Raji (cell line): ENCODE results near the gene MAD1L1.

ENCODE experiments used
- POLR2A ChIP-seq: IDR thresholded peaks from 2 replicates; pipeline ENCODE4 v1.6.1; 2011; ENCODE audit warnings: low read depth, low read length, control low read depth; ENCODE audit not compliant: insufficient read depth

The MAD1L1 gene

DNA sequence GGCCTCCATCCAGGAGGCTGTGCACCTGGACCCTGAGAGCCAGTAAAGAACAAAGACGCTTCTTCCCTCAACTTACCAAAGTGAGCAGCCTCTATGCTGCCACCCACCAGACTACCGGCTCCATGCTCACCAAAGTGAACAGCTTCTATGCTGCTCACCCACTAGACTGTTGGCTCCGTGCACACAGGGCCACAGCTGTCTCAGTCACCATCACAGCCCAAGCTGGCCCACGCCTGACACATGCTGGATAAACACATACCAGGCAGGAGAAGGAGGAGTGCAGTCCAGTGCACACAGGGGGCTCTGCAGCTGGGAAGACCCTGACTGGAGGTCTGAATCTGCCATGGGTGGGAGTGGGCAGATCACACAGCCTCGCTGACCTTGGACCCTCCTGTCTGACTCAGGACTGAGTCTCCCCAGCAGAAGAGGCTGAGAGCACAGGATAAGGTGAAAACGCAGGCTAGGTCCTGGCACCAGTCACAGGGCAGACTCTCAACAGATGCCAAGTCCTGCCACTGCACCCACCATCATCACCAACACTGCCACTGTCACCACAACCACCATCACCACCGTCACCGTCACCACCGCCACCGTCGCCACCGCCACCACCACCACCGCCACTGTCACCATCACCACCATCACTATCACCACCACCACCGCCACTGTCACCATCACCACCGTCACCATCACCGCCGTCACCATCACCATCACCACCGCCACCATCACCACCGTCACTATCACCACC is 130.9 kb downstream of the MAD1L1 start:
- TF ChIP-seq POLR2A, result no peak

DNA sequence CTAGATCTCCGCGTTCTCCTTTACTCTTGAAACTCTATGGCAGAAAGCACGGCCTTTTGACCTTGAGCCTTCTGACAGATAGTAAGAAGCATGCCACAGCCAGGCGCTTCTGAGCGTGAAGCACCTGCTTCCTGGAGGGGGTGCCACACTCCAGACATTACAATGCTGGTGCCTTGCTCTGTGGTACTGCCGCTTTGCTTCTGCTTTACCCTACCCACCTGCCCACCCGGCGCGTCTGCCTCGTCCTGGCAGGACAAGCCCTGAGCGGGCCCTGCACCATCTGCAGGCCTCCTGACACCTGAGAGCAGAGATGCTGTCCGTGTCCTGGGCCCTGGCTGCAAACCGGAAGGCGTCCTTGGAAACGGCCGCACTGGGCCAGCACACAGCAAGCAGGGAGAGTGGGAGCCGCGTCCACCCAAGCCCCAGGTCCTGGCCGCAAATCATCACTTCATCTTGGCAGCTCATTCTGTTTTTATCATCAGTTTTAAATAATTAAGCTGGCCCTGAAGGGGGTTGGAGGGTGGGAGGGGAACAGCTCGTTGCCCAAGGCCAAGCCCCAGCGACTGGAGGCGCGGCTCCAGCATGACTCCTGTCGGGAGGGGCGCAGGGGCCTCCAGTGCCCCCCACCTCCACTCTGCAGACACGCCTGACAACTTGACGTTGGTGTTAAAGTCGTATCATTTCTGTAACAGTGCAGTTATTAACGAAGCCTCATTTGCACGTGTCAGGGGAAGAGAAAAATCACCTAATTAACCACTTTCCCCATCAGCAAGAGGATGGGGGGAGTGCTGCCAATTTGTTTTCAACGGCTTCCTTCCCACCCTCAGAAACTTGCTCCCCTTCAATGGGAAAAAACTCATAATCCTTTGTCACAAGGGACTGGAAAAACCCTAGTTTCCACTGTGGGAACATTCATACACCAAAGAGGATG is 132.2 kb downstream of the MAD1L1 start:
- TF ChIP-seq POLR2A, result no peak

DNA sequence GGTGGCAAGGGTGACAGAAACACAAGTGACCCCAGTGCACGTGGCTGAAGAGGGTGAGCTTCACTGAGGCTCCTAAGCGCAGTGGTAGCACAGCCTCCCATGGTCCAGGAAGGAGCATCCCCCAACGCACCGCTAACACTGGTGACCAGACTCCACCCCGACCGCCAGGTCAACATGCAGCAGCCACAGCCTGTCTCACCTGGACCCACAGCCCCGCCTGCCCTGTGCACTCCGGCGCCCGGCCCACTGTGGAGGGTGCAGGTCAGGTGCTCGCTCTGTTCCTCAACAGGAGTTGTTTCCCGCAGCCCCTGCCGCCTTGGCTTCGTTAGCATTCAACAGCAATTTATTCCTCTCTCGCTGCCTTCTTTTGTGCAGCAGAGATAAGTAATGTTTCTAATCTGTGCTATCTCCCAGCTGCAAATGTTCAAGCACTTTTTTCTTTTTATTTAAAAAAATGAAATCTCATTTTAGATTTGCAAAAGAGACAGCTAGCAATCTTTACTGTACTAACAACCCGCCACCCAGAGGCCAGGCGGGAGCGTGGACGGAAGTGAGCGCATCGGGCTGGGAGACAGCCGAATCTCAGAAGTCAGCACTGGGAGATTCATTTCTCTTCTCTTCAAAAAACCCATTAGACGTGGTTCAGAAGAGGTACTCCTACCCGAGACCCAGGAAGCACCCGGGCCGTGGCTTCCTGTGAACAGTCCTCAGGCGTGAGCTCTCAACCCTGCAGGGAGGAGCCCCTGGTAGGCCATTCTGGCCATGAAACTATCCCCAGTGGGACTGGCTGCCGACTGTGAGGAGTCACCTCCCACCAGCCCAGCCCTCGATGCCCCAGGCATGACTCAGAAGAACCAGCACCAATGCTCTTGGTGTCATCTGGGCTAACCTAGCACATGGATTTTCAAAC is 133.4 kb downstream of the MAD1L1 start:
- TF ChIP-seq POLR2A, result no peak

DNA sequence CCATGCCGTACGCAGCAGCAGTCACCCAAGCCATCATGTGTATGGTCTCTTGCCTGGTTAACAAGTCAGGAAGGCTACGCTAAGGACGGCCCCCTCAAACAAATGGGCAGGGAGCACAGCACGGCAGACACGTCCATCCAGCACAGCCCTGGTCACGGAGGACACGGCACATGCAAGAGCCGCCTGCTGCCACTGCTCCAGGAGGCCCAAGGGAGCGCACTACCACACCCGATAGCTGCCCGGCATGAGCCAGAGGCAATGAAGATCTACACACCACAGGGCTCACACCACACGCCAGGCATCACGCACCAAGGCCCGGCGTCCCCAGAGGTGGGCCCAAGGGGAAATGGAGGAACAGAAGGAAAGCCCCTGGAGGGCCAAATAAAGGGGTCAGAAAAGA is 134.2 kb downstream of the MAD1L1 start:
- no peak for TF ChIP-seq POLR2A

DNA sequence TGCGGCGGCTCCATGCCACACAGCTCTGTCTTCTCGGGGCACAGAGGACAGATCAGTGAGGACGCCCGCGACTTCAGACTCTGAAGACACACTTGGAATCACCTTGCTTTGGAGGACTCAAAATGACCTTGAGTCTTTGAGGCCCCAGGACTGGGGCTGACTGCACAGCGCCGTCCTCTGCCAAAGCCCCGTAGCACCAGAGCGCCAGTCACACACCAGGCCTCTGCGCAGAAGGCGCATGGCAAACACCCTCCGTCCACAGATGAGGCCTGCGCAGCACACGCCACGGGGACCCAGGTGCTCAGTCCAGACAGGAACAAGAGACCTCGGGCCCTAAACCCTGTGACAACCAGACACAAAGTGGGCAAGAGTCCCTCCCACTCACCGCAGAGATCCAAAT is 134.7 kb downstream of the MAD1L1 start:
- TF ChIP-seq POLR2A, result no peak

DNA sequence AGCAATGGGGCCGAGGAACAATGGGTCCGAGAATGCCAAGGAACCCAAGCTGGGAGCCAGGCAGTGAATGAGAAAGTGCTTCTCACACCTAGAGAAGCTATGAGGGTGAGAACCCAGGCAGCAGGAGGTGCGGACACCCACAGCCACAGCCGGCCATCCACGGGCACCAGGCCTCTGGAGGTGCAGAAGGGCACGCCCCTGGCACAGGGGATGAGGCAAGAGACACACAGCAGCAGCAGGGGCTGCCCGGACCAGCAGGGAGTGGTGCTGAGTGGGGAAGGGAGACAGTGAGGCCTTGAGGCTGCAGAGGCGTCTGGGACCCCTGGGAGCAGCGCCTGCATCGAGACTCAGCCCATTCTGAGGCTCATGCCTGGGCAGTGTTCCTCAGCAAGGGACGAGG is 135.3 kb downstream of the MAD1L1 start:
- TF ChIP-seq POLR2A, result no peak

DNA sequence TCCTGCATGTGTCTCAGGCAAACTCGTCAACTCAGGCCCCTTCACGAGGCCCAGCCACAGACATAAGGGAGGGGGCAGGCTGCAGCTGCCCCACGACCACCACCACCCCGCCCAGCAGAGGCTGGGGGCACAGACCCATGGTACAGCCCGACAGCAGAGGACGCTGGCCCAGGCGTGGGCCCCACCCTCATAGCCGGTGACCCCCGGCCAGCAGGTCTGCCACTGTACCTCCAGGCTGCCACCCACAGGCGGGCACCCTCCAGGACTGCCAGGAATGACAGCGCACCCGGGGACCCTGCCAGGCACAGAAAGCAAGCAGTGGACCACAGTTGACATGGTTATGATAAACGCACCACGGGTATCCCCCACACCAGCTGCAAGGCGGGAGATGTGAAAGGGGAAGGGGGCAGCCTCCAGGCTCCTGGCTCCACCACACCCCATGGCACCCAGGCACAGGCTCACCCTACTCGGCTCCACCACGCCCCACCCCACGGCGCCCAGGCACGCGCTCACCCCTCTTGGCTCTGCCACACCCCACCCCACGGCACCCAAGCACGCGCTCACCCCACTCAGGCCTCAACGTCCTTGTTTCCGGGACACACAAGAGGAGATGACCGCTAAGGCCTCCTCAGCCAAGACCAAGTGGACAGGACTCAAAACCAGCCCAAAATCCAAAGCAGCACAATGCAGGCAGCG is 135.9 kb downstream of the MAD1L1 start:
- no peak for TF ChIP-seq POLR2A

DNA sequence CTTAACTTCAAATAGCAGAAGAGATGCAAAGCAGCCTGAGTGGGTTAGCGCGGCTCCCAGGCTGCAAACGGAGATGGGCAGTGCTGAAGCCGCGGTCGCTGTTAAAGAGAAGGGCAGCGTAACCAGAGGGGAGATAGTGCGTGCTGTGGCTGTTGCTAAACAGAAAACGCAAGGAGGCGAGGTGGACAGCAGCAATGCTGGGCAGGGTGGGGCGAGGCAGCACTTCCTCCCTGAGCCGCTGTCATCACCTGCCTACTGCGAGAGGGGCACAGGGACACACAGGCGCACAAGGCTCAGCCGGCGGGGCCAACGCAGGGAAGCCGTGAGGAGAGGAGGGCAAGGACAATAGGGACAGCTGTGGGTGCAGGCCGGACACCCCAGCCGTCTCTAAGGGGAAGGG is 137.3 kb downstream of the MAD1L1 start:
- no peak for TF ChIP-seq POLR2A

DNA sequence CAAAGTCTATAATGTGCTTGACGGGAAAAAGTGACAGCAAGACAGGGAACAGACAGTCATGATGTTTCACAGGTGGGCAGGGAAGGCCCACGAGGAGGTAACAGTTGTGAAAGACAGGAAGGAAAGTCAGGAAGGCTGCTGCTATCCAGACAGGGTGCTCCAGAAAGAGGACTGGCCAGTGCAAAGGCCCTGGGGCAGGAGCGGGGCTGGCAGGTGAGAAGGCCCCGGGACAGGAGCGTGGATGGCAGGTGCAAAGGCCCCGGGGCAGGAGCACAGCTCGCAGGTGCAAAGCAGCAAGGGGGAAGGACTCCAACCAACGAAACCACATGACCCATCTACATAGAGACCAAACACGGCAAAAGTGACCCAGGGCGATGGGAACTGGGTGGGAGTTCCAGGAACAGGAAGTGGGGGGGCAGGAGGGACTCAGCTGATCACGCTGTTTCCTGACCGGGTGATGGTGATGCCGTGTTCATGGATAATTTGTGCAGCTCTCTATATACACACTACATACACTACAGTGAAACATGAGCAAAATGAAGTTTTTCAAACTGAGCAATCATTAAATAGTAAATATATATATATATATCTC is 138.2 kb downstream of the MAD1L1 start:
- TF ChIP-seq POLR2A, result no peak

DNA sequence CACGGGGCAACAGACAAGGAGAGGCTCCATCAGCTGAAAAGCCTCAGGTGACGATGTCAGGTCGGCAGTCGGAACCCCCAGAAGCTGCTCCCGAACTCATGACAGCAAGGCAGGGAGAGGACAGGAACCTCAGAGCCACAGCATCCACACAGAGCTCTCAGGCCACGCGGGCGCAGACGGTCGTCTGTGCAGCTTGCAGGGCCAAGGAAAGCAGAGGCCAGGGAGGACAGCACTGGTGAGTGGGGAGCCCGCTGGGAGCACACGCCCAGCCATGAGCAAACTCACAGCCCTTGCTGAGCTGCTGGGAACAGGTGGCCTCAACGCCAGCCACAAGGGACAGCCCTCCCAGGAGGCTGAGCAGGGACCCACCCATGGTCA is 138.9 kb downstream of the MAD1L1 start:
- no peak for TF ChIP-seq POLR2A

DNA sequence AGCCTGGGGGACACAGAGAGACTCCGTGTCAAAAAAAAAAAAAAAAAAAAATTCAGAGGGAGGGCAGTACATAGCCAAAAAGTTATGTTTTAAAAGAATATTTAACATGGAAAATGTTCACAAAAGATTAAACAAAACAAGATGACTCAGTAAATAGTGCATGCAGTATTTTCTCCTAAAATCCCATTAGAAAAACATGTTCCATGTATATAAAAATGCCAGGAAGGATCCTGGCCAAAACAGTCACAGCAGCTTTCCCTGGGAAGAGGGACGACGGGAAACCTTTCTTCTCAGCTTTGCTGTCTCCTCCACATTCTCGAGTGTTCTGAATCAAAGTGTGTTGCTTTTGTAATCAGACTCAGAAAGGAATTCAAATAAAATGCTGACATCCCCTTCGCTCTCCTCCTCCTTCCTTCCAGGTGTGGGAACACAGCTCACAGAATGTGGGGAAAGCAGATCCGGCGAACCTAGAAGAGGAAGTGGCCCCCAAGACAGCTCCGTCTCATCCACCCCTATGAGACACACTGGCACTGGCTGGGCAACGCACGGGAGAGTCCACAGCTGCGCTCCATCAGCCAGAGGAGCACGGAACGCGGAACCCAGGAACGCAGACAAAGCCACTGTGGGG is 139.4 kb downstream of the MAD1L1 start:
- TF ChIP-seq POLR2A, result no peak

DNA sequence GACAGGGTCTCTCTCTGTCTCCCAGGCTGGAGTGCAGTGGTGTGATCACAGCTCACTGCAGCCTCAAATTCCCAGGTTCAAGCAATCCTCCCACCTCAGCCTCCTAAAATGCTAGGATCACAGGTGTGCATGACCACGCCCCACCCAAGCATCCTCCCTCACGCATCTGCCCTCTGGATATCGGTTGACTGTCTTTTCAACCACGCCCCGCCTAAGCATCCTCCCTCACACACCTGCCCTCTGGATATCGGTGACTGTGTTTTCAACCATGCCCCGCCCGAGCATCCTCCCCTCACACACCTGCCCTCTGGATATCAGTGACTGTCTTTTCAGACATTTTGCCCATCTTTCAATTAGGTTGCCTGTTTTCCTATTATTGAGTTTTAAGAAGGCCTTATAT is 140.5 kb downstream of the MAD1L1 start:
- TF ChIP-seq POLR2A, result no peak

DNA sequence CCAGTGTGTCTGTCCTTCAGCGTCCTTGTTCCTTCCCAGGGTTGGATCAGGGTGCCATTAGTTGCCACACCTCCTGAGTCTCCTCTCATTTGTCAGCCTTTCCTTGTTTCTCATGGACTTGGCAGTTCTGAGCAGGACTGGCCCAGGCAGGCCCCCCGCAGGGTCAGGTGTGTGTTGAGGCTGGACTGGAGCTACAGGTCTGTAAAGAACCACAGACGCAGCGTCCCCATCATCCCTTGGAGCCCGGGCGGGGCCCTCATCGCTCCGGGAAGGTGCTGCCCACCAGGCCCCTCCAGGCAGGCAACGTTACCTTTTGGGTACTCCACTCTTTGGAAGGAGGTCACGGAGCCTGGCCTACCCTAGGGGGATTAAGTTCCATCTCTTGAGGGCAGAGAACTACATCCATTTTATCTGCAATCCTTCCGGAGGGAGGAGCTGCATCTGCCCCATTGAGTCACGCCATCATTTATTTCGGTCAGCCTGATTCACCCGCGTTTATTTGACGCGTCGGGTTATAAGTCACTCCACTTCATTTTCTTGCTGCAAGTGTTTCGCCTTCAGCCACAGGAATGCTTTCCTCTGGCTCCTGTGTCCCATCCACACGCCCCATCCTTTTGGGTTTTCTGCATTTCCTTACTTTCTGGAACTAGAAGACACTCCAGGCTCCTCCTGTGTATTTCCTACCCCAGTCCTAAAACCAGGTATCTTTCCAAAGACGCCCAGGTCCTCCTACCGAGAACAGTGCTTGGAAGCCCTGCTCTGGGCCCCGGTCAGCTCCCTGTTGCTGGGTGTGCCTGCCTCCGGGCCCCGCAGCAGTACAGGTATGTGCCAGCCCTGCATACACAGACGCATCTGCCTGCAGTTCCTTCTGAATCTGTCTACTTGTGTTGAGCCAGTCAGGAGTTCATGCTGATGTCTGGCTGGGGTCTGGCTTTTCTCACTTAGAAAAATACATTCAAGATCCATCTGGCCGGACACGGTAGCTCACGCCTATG is 141.9 kb downstream of the MAD1L1 start:
- no peak for TF ChIP-seq POLR2A

DNA sequence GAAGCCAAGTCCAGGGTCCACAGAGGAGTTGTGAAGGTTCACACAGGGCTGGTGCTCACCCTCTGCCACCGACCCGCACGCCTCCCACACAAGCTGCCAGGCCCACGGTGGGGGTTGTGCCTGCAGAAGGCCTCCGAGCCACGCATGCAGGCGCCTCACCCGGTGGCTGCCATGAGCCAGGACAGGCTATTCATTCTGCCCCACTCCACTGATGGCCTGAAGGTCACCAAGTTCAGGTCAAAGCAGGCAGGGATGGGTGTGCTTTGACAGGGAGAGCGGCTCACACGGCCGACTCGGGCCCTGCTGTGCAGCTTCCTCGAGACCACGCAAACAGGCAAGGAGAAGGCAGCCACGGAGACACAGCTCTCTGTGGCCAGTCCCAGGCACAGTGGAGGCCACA is 143.9 kb downstream of the MAD1L1 start:
- TF ChIP-seq POLR2A, result no peak
